H1 (cell line): ENCODE results near the gene SPG7.

ENCODE experiments used
- POLR2A ChIP-seq, 2 experiments: IDR thresholded peaks; 1 replicate in 1 of 2; 2 replicates in 1 of 2; pipeline ENCODE4 v1.6.1; 2011; ENCODE audit warnings: low read depth in 2 of 2, low read length in 2 of 2, mild to moderate bottlenecking in 2 of 2; ENCODE audit errors: control extremely low read depth in 1 of 2
- TF ChIP-seq, protein P1 (sequence below), 3 experiments: IDR thresholded peaks; 1 replicate in 2 of 3; 2 replicates in 1 of 3; pipeline versions ENCODE4 v1.5.1 to v1.6.1; 2011; ENCODE audit warnings: low read length in 3 of 3, mild to moderate bottlenecking in 3 of 3, inconsistent platforms in 2 of 3, low read depth in 1 of 3, moderate library complexity in 1 of 3; ENCODE audit not compliant: insufficient read depth in 1 of 3; ENCODE audit errors: control extremely low read depth in 1 of 3

- TF ChIP-seq, protein P1, sequence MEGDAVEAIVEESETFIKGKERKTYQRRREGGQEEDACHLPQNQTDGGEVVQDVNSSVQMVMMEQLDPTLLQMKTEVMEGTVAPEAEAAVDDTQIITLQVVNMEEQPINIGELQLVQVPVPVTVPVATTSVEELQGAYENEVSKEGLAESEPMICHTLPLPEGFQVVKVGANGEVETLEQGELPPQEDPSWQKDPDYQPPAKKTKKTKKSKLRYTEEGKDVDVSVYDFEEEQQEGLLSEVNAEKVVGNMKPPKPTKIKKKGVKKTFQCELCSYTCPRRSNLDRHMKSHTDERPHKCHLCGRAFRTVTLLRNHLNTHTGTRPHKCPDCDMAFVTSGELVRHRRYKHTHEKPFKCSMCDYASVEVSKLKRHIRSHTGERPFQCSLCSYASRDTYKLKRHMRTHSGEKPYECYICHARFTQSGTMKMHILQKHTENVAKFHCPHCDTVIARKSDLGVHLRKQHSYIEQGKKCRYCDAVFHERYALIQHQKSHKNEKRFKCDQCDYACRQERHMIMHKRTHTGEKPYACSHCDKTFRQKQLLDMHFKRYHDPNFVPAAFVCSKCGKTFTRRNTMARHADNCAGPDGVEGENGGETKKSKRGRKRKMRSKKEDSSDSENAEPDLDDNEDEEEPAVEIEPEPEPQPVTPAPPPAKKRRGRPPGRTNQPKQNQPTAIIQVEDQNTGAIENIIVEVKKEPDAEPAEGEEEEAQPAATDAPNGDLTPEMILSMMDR (IDR thresholded peaks at IDR 0.05; ENCODE audit: control extremely low read depth in 1 of 3, insufficient read depth in 1 of 3, low read depth in 1 of 3, low read length in 3 of 3), result no peak
- TF ChIP-seq POLR2A (IDR thresholded peaks at IDR 0.05; ENCODE audit: control extremely low read depth in 1 of 2, low read depth in 2 of 2, low read length in 2 of 2), result peak; percentile 9 to 29; a peak in 2 of 3 replicates
Observed at GRCh38 chr16:89561142-89561883, 53.1 kb downstream of the SPG7 start.
